ENCODE results near the gene DHFR.

DHFR gene

DNA sequence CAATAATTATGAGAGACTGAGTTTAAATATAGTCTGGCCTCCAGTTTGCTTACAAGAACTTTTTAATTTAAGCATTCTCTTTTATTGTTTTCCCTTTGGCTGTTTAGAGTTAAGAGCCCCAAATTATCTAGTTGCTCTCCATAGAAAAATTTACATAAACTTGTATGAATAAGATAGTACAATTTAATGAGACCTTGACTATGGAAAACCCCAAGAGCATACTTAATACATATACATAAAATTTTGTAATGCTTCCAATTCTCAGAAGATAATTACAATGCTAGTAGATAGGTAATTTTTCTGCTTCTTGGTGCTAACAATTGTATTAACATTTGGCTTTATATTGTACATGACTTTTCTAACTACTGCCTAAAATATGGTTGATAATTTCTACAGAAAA, 20.6 kb downstream of the DHFR start:
- Histone ChIP-seq H3K27ac (ENCODE audit: low read depth, low read length) (no peak overlapping the region), H3K4me1 (ENCODE audit: control insufficient read depth, low read length) (peaks cover 32% of the 10 kb centered on the region), H3K27me3 (ENCODE audit: control insufficient read depth, low read length) (no peaks in the 10 kb centered on the region), H3F3A (ENCODE audit: control insufficient read depth, insufficient read depth) (peaks cover 4% of the 10 kb centered on the region; the same call in 1 of the 2 replicates), H3K4me3 (ENCODE audit: low read length) (no peak overlapping the region), H3K9me2 (replicated peaks; ENCODE audit: control insufficient read depth, low read length) (no peaks in the 10 kb centered on the region), H3K36me3 (ENCODE audit: control insufficient read depth, low read length) (peaks cover 94% of the 10 kb centered on the region), H3K4me2 (ENCODE audit: low read length) (no peak overlapping the region), H4K20me1 (ENCODE audit: control insufficient read depth, insufficient read depth, low read depth, low read length) (peaks cover 3% of the 10 kb centered on the region; the same call in 1 of the 2 replicates), H3K79me2 (ENCODE audit: control insufficient read depth, low read length) (peaks cover 8% of the 10 kb centered on the region), H3K9me3 (ENCODE audit: control insufficient read depth, insufficient read depth, low read length) (no peaks in the 10 kb centered on the region)
- TF ChIP-seq, protein P1, sequence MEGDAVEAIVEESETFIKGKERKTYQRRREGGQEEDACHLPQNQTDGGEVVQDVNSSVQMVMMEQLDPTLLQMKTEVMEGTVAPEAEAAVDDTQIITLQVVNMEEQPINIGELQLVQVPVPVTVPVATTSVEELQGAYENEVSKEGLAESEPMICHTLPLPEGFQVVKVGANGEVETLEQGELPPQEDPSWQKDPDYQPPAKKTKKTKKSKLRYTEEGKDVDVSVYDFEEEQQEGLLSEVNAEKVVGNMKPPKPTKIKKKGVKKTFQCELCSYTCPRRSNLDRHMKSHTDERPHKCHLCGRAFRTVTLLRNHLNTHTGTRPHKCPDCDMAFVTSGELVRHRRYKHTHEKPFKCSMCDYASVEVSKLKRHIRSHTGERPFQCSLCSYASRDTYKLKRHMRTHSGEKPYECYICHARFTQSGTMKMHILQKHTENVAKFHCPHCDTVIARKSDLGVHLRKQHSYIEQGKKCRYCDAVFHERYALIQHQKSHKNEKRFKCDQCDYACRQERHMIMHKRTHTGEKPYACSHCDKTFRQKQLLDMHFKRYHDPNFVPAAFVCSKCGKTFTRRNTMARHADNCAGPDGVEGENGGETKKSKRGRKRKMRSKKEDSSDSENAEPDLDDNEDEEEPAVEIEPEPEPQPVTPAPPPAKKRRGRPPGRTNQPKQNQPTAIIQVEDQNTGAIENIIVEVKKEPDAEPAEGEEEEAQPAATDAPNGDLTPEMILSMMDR (IDR thresholded peaks at IDR 0.05; ENCODE audit: low read depth, low read length, poor library complexity, severe bottlenecking), result no peak
- no peak for TF ChIP-seq EZH2phosphoT487 (IDR thresholded peaks at IDR 0.05; ENCODE audit: borderline replicate concordance, low read length)

DNA sequence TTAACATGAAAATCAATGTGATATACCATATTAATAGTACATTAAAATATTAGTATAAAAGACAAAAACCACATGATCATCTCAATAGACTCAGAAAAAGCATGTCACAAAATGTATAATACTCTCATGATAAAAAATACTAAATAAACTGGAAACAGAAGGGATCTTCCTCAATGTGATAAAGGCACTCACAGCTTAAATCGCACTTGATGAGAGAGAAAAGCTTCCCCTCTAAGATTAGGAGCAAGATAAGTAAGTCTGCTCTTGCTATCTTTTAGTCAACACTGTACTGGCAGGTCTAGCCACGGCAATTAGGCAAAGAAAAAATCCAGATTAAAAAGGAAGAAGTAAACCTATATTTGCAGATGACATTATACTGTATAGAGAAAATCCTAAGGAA, 22.1 kb downstream of the DHFR start:
- Histone ChIP-seq H3K9me3 (ENCODE audit: control insufficient read depth, insufficient read depth, low read length) (no peaks in the 10 kb centered on the region), H3K9me2 (replicated peaks; ENCODE audit: control insufficient read depth, low read length) (no peaks in the 10 kb centered on the region), H3K27ac (ENCODE audit: low read depth, low read length) (no peak overlapping the region), H4K20me1 (ENCODE audit: control insufficient read depth, insufficient read depth, low read depth, low read length) (peaks cover 3% of the 10 kb centered on the region; the same call in 1 of the 2 replicates), H3K27me3 (ENCODE audit: control insufficient read depth, low read length) (no peaks in the 10 kb centered on the region), H3K4me1 (ENCODE audit: control insufficient read depth, low read length) (peaks cover 32% of the 10 kb centered on the region), H3K36me3 (ENCODE audit: control insufficient read depth, low read length) (peaks cover 83% of the 10 kb centered on the region), H3K4me2 (ENCODE audit: low read length) (no peak overlapping the region), H3K4me3 (ENCODE audit: low read length) (no peak overlapping the region), H3F3A (ENCODE audit: control insufficient read depth, insufficient read depth) (peaks cover 4% of the 10 kb centered on the region; the same call in 1 of the 2 replicates), H3K79me2 (ENCODE audit: control insufficient read depth, low read length) (peaks cover 3% of the 10 kb centered on the region; the same call in 1 of the 2 replicates)
- no peak for TF ChIP-seq EZH2phosphoT487 (IDR thresholded peaks at IDR 0.05; ENCODE audit: borderline replicate concordance, low read length)
- TF ChIP-seq, protein P1 (IDR thresholded peaks at IDR 0.05; ENCODE audit: low read depth, low read length, poor library complexity, severe bottlenecking), result no peak

- H3K36me3 ChIP-seq (ENCODE audit: control insufficient read depth, low read length), result peaks cover 72% of the 10 kb centered on the region
- H4K20me1 ChIP-seq (ENCODE audit: control insufficient read depth, insufficient read depth, low read depth, low read length), result peaks cover 3% of the 10 kb centered on the region; the same call in 1 of the 2 replicates
- H3K27ac ChIP-seq (ENCODE audit: low read depth, low read length), result no peak overlapping the region
- no peaks in the 10 kb centered on the region for H3K9me3 ChIP-seq (ENCODE audit: control insufficient read depth, insufficient read depth, low read length)
- no peak overlapping the region for H3K4me3 ChIP-seq (ENCODE audit: low read length)
- H3K9me2 ChIP-seq (replicated peaks; ENCODE audit: control insufficient read depth, low read length), result no peaks in the 10 kb centered on the region
- H3K79me2 ChIP-seq (ENCODE audit: control insufficient read depth, low read length), result no peaks in the 10 kb centered on the region
- TF ChIP-seq, protein P1 (IDR thresholded peaks at IDR 0.05; ENCODE audit: low read depth, low read length, poor library complexity, severe bottlenecking), result no peak
- TF ChIP-seq EZH2phosphoT487 (IDR thresholded peaks at IDR 0.05; ENCODE audit: borderline replicate concordance, low read length), result no peak
- H3F3A ChIP-seq (ENCODE audit: control insufficient read depth, insufficient read depth), result peaks cover 4% of the 10 kb centered on the region; the same call in 1 of the 2 replicates
- no peaks in the 10 kb centered on the region for H3K27me3 ChIP-seq (ENCODE audit: control insufficient read depth, low read length)
- H3K4me2 ChIP-seq (ENCODE audit: low read length), result no peak overlapping the region
- peaks cover 32% of the 10 kb centered on the region for H3K4me1 ChIP-seq (ENCODE audit: control insufficient read depth, low read length)
These were observed 23.2 kb downstream of the DHFR start for GRCh38 chr5:80631278-80632259.

Data from DOHH2 (cell line).